SK-N-SH (cell line): Measurements from ENCODE around the gene RBM44. TPM values are rescaled to one million over a fixed set of nuclear protein-coding genes. Genes with fewer than 3 reads are reported as not detected.

Experiments used
- CTCF ChIA-PET: fragments of 300-600, 350-600 bp; formaldehyde crosslinking; extraction: SDS; loops from one replicate; lab custom pipeline; 2021; lab: Yijun Ruan, JAX
- POLR2A ChIA-PET: fragments of 350-600 bp; sonication (Branson Sonifier 250); formaldehyde crosslinking; extraction: SDS; loops from one replicate; lab custom pipeline; 2020; ENCODE audit warnings: antibody characterized with exemption, inconsistent platforms; lab: Yijun Ruan, JAX
- DNase-seq: peaks from one replicate; pipeline ENCODE4 v3.0.0; 2012
- H2AFZ ChIP-seq: fragments of 200-600 bp; sonication (generic); 2 replicates; pipeline ENCODE4 v1.8.1; 2016; ENCODE audit warnings: antibody characterized with exemption, mild to moderate bottlenecking, low read depth
- H3F3A ChIP-seq: fragments of 200-600 bp; sonication (generic); replicated peaks from 2 replicates; pipeline ENCODE3; 2016; ENCODE audit warnings: antibody characterized with exemption, mild to moderate bottlenecking; ENCODE audit not compliant: insufficient read depth
- H3K27ac ChIP-seq, 2 experiments: fragments of 200-500 bp in 1 of 2; fragments of 200-600 bp in 1 of 2; sonication (Bioruptor generic) in 1 of 2; sonication (generic), shearing (Covaris generic) in 1 of 2; 2 replicates each; pipeline versions ENCODE4 v1.5.1 to v1.6.1; 2014 to 2016; ENCODE audit warnings: low read depth in 2 of 2, inconsistent platforms in 1 of 2, low read length in 1 of 2, mild to moderate bottlenecking in 1 of 2, mixed read lengths in 1 of 2
- H3K27me3 ChIP-seq: fragments of 200-600 bp; sonication (generic), shearing (Covaris generic); 2 replicates; pipeline ENCODE4 v1.6.1; 2016; ENCODE audit warnings: mixed run types; ENCODE audit not compliant: insufficient read depth
- H3K36me3 ChIP-seq, 2 experiments: fragments of 200-500 bp in 1 of 2; fragments of 200-600 bp in 1 of 2; sonication (Bioruptor generic) in 1 of 2; sonication (generic) in 1 of 2; replicated peaks in 1 of 2; 2 replicates each; pipeline versions ENCODE3 to v1.5.1; 2014 to 2016; ENCODE audit warnings: low read length in 1 of 2, mild to moderate bottlenecking in 1 of 2; ENCODE audit not compliant: insufficient read depth in 2 of 2, control insufficient read depth in 1 of 2
- H3K4me1 ChIP-seq, 2 experiments: fragments of 200-500 bp in 1 of 2; fragments of 200-600 bp in 1 of 2; sonication (Bioruptor generic) in 1 of 2; sonication (generic), shearing (Covaris generic) in 1 of 2; 2 replicates each; pipeline versions ENCODE4 v1.5.1 to v1.6.1; 2014 to 2016; ENCODE audit warnings: low read depth in 1 of 2, low read length in 1 of 2, mixed run types in 1 of 2; ENCODE audit not compliant: insufficient read depth in 2 of 2, control insufficient read depth in 1 of 2
- H3K4me2 ChIP-seq: fragments of 200-600 bp; sonication (generic), shearing (Covaris generic); 2 replicates; pipeline ENCODE4 v1.6.1; 2017; ENCODE audit warnings: mixed run types
- H3K4me3 ChIP-seq, 2 experiments: fragments of 200-500 bp in 1 of 2; fragments of 200-600 bp in 1 of 2; sonication (Bioruptor generic) in 1 of 2; sonication (generic), shearing (Covaris generic) in 1 of 2; 2 replicates each; pipeline versions ENCODE4 v1.5.1 to v1.8.1; 2014 to 2016; ENCODE audit warnings: low read depth in 2 of 2, inconsistent platforms in 1 of 2, low read length in 1 of 2, mild to moderate bottlenecking in 1 of 2, mixed read lengths in 1 of 2, moderate library complexity in 1 of 2
- H3K79me2 ChIP-seq: fragments of 200-600 bp; sonication (generic); 2 replicates; pipeline ENCODE4 v1.8.1; 2017; ENCODE audit warnings: mild to moderate bottlenecking; ENCODE audit not compliant: insufficient read depth
- H3K9ac ChIP-seq: fragments of 200-600 bp; sonication (generic); 2 replicates; pipeline ENCODE4 v1.6.1; 2017; ENCODE audit warnings: mixed run types
- H3K9me2 ChIP-seq: fragments of 200-600 bp; sonication (generic); 2 replicates; pipeline ENCODE4 v1.6.1; 2017; ENCODE audit warnings: mixed run types
- H3K9me3 ChIP-seq: fragments of 200-600 bp; sonication (generic); 2 replicates; pipeline ENCODE4 v1.6.1; 2017; ENCODE audit warnings: mixed run types, mild to moderate bottlenecking, moderate library complexity
- H4K20me1 ChIP-seq: fragments of 200-600 bp; sonication (generic); 2 replicates; pipeline ENCODE4 v1.6.1; 2017; ENCODE audit warnings: mild to moderate bottlenecking, mixed run types; ENCODE audit not compliant: insufficient read depth
- CHD2 ChIP-seq: fragments of 150-350 bp; IDR thresholded peaks from 2 replicates; pipeline ENCODE4 v1.6.1; 2018; ENCODE audit warnings: low read length; ENCODE audit not compliant: partially characterized antibody
- CTCF ChIP-seq: fragments of 200-600 bp; sonication (generic); IDR thresholded peaks from 2 replicates; pipeline ENCODE4 v1.6.1; 2017; ENCODE audit warnings: antibody characterized with exemption, mild to moderate bottlenecking, moderate library complexity
- EP300 ChIP-seq, 2 experiments: IDR thresholded peaks; 2 replicates each; pipeline versions ENCODE4 v1.4.0 to v1.6.1; 2012; ENCODE audit warnings: borderline replicate concordance in 1 of 2, low read depth in 1 of 2, low read length in 1 of 2
- EZH2phosphoT487 ChIP-seq: fragments of 200-600 bp; sonication (generic); IDR thresholded peaks from 2 replicates; pipeline ENCODE4 v1.6.1; 2017; ENCODE audit warnings: low read depth, mixed run types, mild to moderate bottlenecking, antibody characterized with exemption, moderate library complexity, borderline replicate concordance
- FOXM1 ChIP-seq: IDR thresholded peaks from 2 replicates; pipeline ENCODE4 v1.4.0; 2012; ENCODE audit warnings: low read depth, mild to moderate bottlenecking
- GATA2 ChIP-seq: sonication (generic); formaldehyde crosslinking; IDR thresholded peaks from 2 replicates; pipeline ENCODE4 v1.5.0; 2020; ENCODE audit warnings: mild to moderate bottlenecking, missing genetic modification reagents
- MAX ChIP-seq: IDR thresholded peaks from 2 replicates; pipeline ENCODE4 v1.4.0; 2012; ENCODE audit warnings: low read depth
- MXI1 ChIP-seq: IDR thresholded peaks from 2 replicates; pipeline ENCODE4 v1.6.1; 2012; ENCODE audit warnings: mild to moderate bottlenecking, low read depth, low read length, improper control_type of control experiment
- RCOR1 ChIP-seq: fragments of 150-350 bp; IDR thresholded peaks from 2 replicates; pipeline ENCODE4 v1.6.1; 2017; ENCODE audit warnings: antibody characterized with exemption, low read length
- TAF1 ChIP-seq: IDR thresholded peaks from 2 replicates; pipeline ENCODE4 v1.6.1; 2012; ENCODE audit warnings: low read depth, mild to moderate bottlenecking, low read length, moderate library complexity, borderline replicate concordance
- TEAD4 ChIP-seq: IDR thresholded peaks from 2 replicates; pipeline ENCODE4 v1.4.0; 2012; ENCODE audit warnings: mild to moderate bottlenecking, borderline replicate concordance; ENCODE audit not compliant: insufficient read depth
- USF1 ChIP-seq: IDR thresholded peaks from 2 replicates; pipeline ENCODE4 v1.4.0; 2012; ENCODE audit warnings: low read depth, borderline replicate concordance
- YY1 ChIP-seq: IDR thresholded peaks from 2 replicates; pipeline ENCODE4 v1.4.0; 2012; ENCODE audit warnings: low read depth, mild to moderate bottlenecking
- WGBS: methylation state at CpG from one replicate; pipeline ENCODE4 v1.1.6; 2017; ENCODE audit warnings: low lambda C conversion rate; 5-methylcytosine and 5-hydroxymethylcytosine counted together
- polyA plus RNA-seq, 3 experiments: library from polyadenylated mRNA; depleted of rRNA; stranded (reverse); fragments of >200 nt; gene quantifications; 2 replicates each; pipeline ENCODE4 v1.2.3, GENCODE V29; 2012

RBM44 gene
- polyA plus RNA-seq, 1 of the 3 experiments (the other 2 are of a cell fraction) = 0.30 TPM

- no peaks in the 10 kb centered on the region for H3K9me2 ChIP-seq
- CTCF ChIA-PET = interaction anchor here (1.1 to 7.4 kb wide), 6 partner anchors 11 to 39 kb away, joined by 4 to 58 read pairs (median 15); no protein-coding TSS in a partner anchor
- 86% methylated on average over 18 of the region's 27 CpGs for WGBS
- peak overlapping the region in 1 of 2 experiments; percentile 99; a peak in 2 of 4 replicates for H3K27ac ChIP-seq
- H3K4me2 ChIP-seq = no peak overlapping the region
- H3K4me3 ChIP-seq = no peak overlapping the region
- no peaks in the 10 kb centered on the region for H4K20me1 ChIP-seq
- H3K4me1 ChIP-seq = peaks cover 0 to 59% of the 10 kb centered on the region in 2 experiments; a peak in 1 of 4 replicates
- no peak overlapping the region for H2AFZ ChIP-seq
- H3K79me2 ChIP-seq = no peaks in the 10 kb centered on the region
- no peaks in the 10 kb centered on the region for H3K9me3 ChIP-seq
- no peak for TF ChIP-seq RCOR1
- TF ChIP-seq CTCF = no peak
- TF ChIP-seq TEAD4 = no peak
- TF ChIP-seq TAF1 = no peak
- no peak for TF ChIP-seq MAX
- TF ChIP-seq GATA2 (CRISPR knock-in tag) = peak; percentile 82
- no peak for TF ChIP-seq EZH2phosphoT487
- peak in 1 of 2 experiments; percentile 81; a peak in 2 of 4 replicates for TF ChIP-seq EP300 (IDR thresholded peaks at IDR 0.05; ENCODE audit: borderline replicate concordance in 1 of 2, low read depth in 1 of 2, low read length in 1 of 2)
- no peak for TF ChIP-seq FOXM1
- TF ChIP-seq USF1 = no peak
- TF ChIP-seq CHD2 = peak; percentile 37
- TF ChIP-seq MXI1 = 0 out of 2 replicates have a peak, but pooled peaks have one; percentile 14
- no peak for TF ChIP-seq YY1
- TF ChIP-seq, all 33 proteins: peak for 4
- POLR2A ChIA-PET = interaction anchor here (2.5 to 4.9 kb wide), 3 partner anchors 10 to 24 kb away, joined by 7 to 24 read pairs (median 18); no protein-coding TSS in a partner anchor
- peaks cover 0 to 2% of the 10 kb centered on the region in 2 experiments for H3K36me3 ChIP-seq
- H3K27me3 ChIP-seq = no peaks in the 10 kb centered on the region
- H3F3A ChIP-seq = no peaks in the 10 kb centered on the region
- DNase-seq = peak; percentile 63
- H3K9ac ChIP-seq = no peak overlapping the region
These were observed 86.7 kb downstream of the RBM44 start for GRCh38 chr2:237885111-237885930.
